ENCODE data around the gene RIMBP2. TPM values are rescaled to one million over a fixed set of nuclear protein-coding genes. Genes with fewer than 3 reads are reported as not detected.

RIMBP2 gene
- total and polyA plus RNA-seq, 2 donors = 0.47 to 0.78 TPM

DNA sequence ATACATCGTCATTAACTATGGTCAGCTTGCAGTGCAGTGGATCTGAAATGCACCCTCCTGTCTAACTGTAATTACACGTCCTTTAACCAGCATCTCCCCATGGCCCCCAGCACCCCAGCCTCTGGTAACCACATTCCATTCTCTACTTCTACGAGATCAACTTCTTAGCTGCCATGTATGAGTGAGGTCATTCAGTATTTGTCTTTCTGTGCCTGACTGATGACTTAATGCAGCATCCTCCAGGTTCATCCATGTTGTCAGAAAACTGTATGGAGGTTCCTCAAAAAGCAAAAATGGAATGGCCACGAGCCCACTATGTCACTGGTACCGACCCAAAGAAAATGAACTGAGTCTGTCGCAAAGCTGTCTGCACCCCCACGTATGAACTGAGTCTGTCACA lies 107.3 kb downstream of the RIMBP2 start:
- Histone ChIP-seq H3K4me1 (ENCODE audit: control insufficient read depth in 2 of 2, insufficient read depth in 2 of 2, low read length in 2 of 2) (no peaks in the 10 kb centered on the region), H3K27me3 (ENCODE audit: control insufficient read depth in 2 of 2, insufficient read depth in 1 of 2, low read length in 1 of 2) (no peaks in the 10 kb centered on the region), H3K27ac (ENCODE audit: low read depth in 1 of 2, low read length in 1 of 2) (no peak overlapping the region), H3K9me3 (ENCODE audit: control insufficient read depth in 2 of 2, insufficient read depth in 1 of 2, low read length in 1 of 2) (no peaks in the 10 kb centered on the region), H3K4me3 (ENCODE audit: low read length in 2 of 2) (no peak overlapping the region), H3K36me3 (ENCODE audit: control insufficient read depth in 2 of 2, insufficient read depth in 2 of 2, low read length in 1 of 2) (no peaks in the 10 kb centered on the region)
- DNase-seq (ENCODE audit: low read depth in 6 of 9, low spot score in 9 of 9) = no peak
- 88% methylated on average over 7 of the region's 7 CpGs for WGBS

DNA sequence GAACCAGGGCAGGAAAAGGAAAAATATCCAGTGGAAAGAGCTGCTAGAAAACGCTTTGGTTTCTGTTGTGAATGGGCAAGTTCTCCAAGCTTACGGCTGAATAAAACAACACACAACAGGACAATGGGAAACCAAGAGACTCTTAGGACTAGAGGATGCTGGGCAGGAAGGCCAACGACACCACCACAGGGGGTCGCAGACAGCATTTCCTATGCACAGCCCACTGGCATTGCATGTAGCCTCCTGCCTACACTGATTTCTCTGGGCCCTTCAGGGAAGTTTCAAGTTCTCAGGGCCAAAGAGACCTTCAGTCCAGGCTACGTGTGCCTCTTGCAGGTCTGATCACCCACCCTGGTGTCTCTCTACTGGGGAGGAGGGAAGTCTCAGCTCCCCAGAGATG lies 108.0 kb downstream of the RIMBP2 start:
- no peak overlapping the region for H3K27ac ChIP-seq (ENCODE audit: low read depth in 1 of 2, low read length in 1 of 2)
- DNase-seq (ENCODE audit: low read depth in 6 of 9, low spot score in 9 of 9) = no peak
- 71% methylated on average over 5 of the region's 5 CpGs for WGBS
- no peaks in the 10 kb centered on the region for H3K36me3 ChIP-seq (ENCODE audit: control insufficient read depth in 2 of 2, insufficient read depth in 2 of 2, low read length in 1 of 2)
- no peaks in the 10 kb centered on the region for H3K4me1 ChIP-seq (ENCODE audit: control insufficient read depth in 2 of 2, insufficient read depth in 2 of 2, low read length in 2 of 2)
- no peaks in the 10 kb centered on the region for H3K9me3 ChIP-seq (ENCODE audit: control insufficient read depth in 2 of 2, insufficient read depth in 1 of 2, low read length in 1 of 2)
- H3K27me3 ChIP-seq (ENCODE audit: control insufficient read depth in 2 of 2, insufficient read depth in 1 of 2, low read length in 1 of 2) = no peaks in the 10 kb centered on the region
- no peak overlapping the region for H3K4me3 ChIP-seq (ENCODE audit: low read length in 2 of 2)

DNA sequence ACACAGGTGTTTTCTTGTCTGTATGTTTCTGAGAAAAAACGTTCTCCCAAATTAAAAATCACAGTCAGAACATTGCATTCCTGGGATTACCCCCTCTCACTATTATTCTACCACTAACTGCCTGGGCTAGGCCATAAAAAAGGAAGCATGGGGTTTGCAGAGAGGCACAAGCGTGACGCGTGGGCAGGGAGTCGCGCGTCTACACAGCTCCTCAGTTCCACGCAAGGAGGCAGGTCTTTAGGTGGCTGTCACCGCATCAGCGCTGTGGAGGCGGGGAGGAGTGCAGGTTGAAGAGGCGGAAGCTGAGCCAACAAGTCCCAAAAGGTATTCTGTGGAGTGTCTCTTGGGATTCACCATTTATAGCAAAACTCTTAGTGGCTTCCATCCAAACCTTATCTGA lies 109.9 kb downstream of the RIMBP2 start:
- H3K27ac ChIP-seq (ENCODE audit: low read depth in 1 of 2, low read length in 1 of 2) = no peak overlapping the region
- no peaks in the 10 kb centered on the region for H3K27me3 ChIP-seq (ENCODE audit: control insufficient read depth in 2 of 2, insufficient read depth in 1 of 2, low read length in 1 of 2)
- no peaks in the 10 kb centered on the region for H3K9me3 ChIP-seq (ENCODE audit: control insufficient read depth in 2 of 2, insufficient read depth in 1 of 2, low read length in 1 of 2)
- no peaks in the 10 kb centered on the region for H3K36me3 ChIP-seq (ENCODE audit: control insufficient read depth in 2 of 2, insufficient read depth in 2 of 2, low read length in 1 of 2)
- H3K4me1 ChIP-seq (ENCODE audit: control insufficient read depth in 2 of 2, insufficient read depth in 2 of 2, low read length in 2 of 2) = no peaks in the 10 kb centered on the region
- WGBS = 90% methylated on average over 12 of the region's 12 CpGs
- no peak overlapping the region for H3K4me3 ChIP-seq (ENCODE audit: low read length in 2 of 2)
- DNase-seq (ENCODE audit: low read depth in 6 of 9, low spot score in 9 of 9) = no peak

DNA sequence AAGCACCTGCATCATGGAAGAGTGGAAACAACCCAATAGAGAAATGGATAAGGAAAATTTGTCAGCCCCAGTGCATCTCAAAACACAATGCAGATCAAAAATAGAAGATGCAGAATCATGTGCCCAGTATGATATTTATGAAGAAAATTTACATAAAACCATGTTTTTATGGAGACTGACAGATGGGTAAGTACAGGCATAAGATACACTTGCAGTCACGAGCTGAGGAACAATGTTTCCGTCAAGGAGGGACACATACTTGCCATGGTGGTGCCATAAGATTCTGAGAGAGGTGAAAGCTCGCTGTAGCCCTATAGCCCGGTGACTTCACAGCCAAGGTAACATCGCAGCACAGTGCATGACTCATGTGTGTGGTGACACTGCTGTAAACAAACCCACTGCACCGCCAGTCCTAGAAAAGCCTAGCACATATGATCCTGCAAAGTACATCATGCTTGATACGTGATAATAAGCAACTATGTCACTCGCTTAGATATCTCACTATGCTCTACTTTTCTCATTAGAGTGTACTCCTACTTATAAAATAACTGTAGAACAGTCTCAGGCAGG lies 112.6 kb downstream of the RIMBP2 start:
- Histone ChIP-seq H3K4me1 (ENCODE audit: control insufficient read depth in 2 of 2, insufficient read depth in 2 of 2, low read length in 2 of 2) (no peaks in the 10 kb centered on the region), H3K4me3 (ENCODE audit: low read length in 2 of 2) (no peak overlapping the region), H3K36me3 (ENCODE audit: control insufficient read depth in 2 of 2, insufficient read depth in 2 of 2, low read length in 1 of 2) (no peaks in the 10 kb centered on the region), H3K27me3 (ENCODE audit: control insufficient read depth in 2 of 2, insufficient read depth in 1 of 2, low read length in 1 of 2) (no peaks in the 10 kb centered on the region), H3K9me3 (ENCODE audit: control insufficient read depth in 2 of 2, insufficient read depth in 1 of 2, low read length in 1 of 2) (no peaks in the 10 kb centered on the region), H3K27ac (ENCODE audit: low read depth in 1 of 2, low read length in 1 of 2) (no peak overlapping the region)
- no peak for DNase-seq (ENCODE audit: low read depth in 6 of 9, low spot score in 9 of 9)
- WGBS = 90% methylated on average over 8 of the region's 8 CpGs

DNA sequence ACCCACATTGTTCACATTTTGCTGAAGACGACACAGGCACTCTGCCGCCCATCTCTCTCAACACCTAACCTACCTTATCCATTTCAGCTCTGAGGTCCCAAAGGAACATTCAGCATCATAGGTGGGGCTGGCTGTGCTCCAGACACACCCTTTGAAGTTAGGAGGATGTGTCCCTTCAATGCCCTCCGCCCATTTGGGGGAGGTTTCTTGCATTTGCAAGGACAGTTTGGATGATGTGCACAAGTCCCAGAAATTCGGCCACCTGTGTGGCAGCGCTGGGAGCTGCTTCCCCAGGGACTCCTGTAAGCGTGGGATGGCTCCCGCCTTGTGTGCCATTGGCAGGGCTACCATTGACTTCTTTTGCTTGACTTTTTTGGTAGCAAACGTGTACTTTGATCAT lies 113.8 kb downstream of the RIMBP2 start:
- DNase-seq (ENCODE audit: low read depth in 6 of 9, low spot score in 9 of 9) = no peak
- Histone ChIP-seq H3K4me1 (ENCODE audit: control insufficient read depth in 2 of 2, insufficient read depth in 2 of 2, low read length in 2 of 2) (no peaks in the 10 kb centered on the region), H3K36me3 (ENCODE audit: control insufficient read depth in 2 of 2, insufficient read depth in 2 of 2, low read length in 1 of 2) (no peaks in the 10 kb centered on the region), H3K27ac (ENCODE audit: low read depth in 1 of 2, low read length in 1 of 2) (no peak overlapping the region), H3K4me3 (ENCODE audit: low read length in 2 of 2) (no peak overlapping the region), H3K27me3 (ENCODE audit: control insufficient read depth in 2 of 2, insufficient read depth in 1 of 2, low read length in 1 of 2) (no peaks in the 10 kb centered on the region), H3K9me3 (ENCODE audit: control insufficient read depth in 2 of 2, insufficient read depth in 1 of 2, low read length in 1 of 2) (no peaks in the 10 kb centered on the region)
- 94% methylated on average over 8 of the region's 8 CpGs for WGBS

DNA sequence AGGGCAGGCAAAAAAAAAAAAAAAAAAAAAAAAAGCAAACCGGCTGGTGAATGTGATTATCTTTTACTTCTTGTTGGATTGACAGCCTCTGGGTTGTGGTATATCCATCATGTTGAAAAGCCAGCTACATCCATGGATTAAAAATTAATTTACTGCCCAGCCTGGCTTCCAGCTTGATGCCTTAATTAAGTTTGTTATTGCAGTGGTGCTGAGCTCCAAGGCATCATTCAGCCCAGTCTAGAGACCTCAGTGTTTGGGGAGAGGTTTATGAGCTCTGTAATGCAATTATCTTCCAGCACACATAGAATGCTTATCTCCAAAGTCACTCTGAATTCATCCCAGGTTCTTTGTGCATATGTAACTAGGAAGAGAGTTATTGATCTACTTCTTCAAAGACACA lies 114.8 kb downstream of the RIMBP2 start:
- no peaks in the 10 kb centered on the region for H3K9me3 ChIP-seq (ENCODE audit: control insufficient read depth in 2 of 2, insufficient read depth in 1 of 2, low read length in 1 of 2)
- no peaks in the 10 kb centered on the region for H3K27me3 ChIP-seq (ENCODE audit: control insufficient read depth in 2 of 2, insufficient read depth in 1 of 2, low read length in 1 of 2)
- H3K27ac ChIP-seq (ENCODE audit: low read depth in 1 of 2, low read length in 1 of 2) = no peak overlapping the region
- 88% methylated on average over 1 of the region's 1 CpG for WGBS
- DNase-seq (ENCODE audit: low read depth in 6 of 9, low spot score in 9 of 9) = no peak
- no peaks in the 10 kb centered on the region for H3K36me3 ChIP-seq (ENCODE audit: control insufficient read depth in 2 of 2, insufficient read depth in 2 of 2, low read length in 1 of 2)
- H3K4me3 ChIP-seq (ENCODE audit: low read length in 2 of 2) = no peak overlapping the region
- no peaks in the 10 kb centered on the region for H3K4me1 ChIP-seq (ENCODE audit: control insufficient read depth in 2 of 2, insufficient read depth in 2 of 2, low read length in 2 of 2)

DNA sequence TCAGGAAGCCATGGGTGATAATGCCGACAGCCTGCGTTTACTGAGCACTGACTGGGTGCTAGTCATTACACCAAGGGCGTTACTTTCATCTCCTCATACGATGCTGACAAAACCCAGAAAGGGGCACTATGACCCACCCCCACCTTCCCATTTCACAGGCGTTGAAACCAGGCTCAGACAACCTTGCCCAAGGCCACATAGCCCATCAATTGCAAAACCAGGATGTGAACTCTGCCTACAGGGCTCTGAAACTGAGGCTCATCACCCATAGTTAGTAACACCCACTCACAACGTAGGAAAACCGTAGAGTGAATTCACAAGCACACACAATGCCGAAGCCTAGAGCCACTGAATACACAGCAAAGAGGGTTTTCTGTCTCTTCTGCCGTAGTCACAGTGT lies 119.9 kb downstream of the RIMBP2 start:
- no peak overlapping the region for H3K27ac ChIP-seq (ENCODE audit: low read depth in 1 of 2, low read length in 1 of 2)
- no peaks in the 10 kb centered on the region for H3K36me3 ChIP-seq (ENCODE audit: control insufficient read depth in 2 of 2, insufficient read depth in 2 of 2, low read length in 1 of 2)
- DNase-seq (ENCODE audit: low read depth in 6 of 9, low spot score in 9 of 9) = no peak
- H3K4me1 ChIP-seq (ENCODE audit: control insufficient read depth in 2 of 2, insufficient read depth in 2 of 2, low read length in 2 of 2) = no peaks in the 10 kb centered on the region
- H3K27me3 ChIP-seq (ENCODE audit: control insufficient read depth in 2 of 2, insufficient read depth in 1 of 2, low read length in 1 of 2) = no peaks in the 10 kb centered on the region
- 79% methylated on average over 9 of the region's 9 CpGs for WGBS
- no peaks in the 10 kb centered on the region for H3K9me3 ChIP-seq (ENCODE audit: control insufficient read depth in 2 of 2, insufficient read depth in 1 of 2, low read length in 1 of 2)
- no peak overlapping the region for H3K4me3 ChIP-seq (ENCODE audit: low read length in 2 of 2)

DNA sequence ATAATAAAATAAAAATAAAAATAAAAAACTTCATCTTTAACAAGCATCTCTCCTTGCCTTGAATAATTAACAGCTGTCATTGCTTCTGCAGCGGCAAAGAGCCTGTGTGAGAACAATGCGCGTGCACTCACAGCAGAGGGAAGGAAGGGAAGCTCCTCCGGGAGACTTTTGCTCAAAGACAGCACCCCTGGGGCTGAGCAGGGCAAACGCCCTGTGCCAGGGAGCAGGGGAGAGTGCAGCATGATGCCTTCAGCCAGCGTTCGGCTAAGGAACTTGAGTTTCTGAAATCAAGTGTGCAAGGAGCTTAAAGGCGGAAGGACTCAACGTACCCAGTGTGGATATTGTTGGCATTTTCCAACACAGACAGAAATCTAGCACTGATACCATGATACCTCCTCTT lies 120.5 kb downstream of the RIMBP2 start:
- Histone ChIP-seq H3K36me3 (ENCODE audit: control insufficient read depth in 2 of 2, insufficient read depth in 2 of 2, low read length in 1 of 2) (no peaks in the 10 kb centered on the region), H3K27me3 (ENCODE audit: control insufficient read depth in 2 of 2, insufficient read depth in 1 of 2, low read length in 1 of 2) (no peaks in the 10 kb centered on the region), H3K4me1 (ENCODE audit: control insufficient read depth in 2 of 2, insufficient read depth in 2 of 2, low read length in 2 of 2) (peaks cover 0 to under 1% of the 10 kb centered on the region in 2 donors), H3K27ac (ENCODE audit: low read depth in 1 of 2, low read length in 1 of 2) (no peak overlapping the region), H3K9me3 (ENCODE audit: control insufficient read depth in 2 of 2, insufficient read depth in 1 of 2, low read length in 1 of 2) (no peaks in the 10 kb centered on the region), H3K4me3 (ENCODE audit: low read length in 2 of 2) (no peak overlapping the region)
- DNase-seq (ENCODE audit: low read depth in 6 of 9, low spot score in 9 of 9) = no peak
- 94% methylated on average over 9 of the region's 9 CpGs for WGBS

DNA sequence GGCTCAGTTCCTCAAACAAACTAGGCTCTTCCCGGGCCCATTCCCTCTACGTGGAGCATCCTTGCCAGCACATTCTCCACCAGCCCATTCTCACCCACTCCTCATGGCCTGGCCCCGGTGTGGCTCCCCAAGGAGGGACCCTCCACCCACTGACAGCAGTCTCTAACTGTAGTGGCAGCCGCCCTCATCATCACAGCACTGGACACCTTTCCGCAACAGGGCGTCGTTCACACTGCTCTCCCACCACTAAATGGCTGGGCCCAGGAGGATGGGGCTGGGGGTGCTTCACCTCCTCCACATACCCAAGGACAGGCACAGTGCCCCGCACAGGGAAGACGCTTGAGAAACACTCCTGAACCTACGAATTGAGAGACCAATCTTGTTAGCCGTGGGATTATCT lies 123.0 kb downstream of the RIMBP2 start:
- WGBS = 84% methylated on average over 11 of the region's 11 CpGs
- DNase-seq (ENCODE audit: low read depth in 6 of 9, low spot score in 9 of 9) = no peak

DNA sequence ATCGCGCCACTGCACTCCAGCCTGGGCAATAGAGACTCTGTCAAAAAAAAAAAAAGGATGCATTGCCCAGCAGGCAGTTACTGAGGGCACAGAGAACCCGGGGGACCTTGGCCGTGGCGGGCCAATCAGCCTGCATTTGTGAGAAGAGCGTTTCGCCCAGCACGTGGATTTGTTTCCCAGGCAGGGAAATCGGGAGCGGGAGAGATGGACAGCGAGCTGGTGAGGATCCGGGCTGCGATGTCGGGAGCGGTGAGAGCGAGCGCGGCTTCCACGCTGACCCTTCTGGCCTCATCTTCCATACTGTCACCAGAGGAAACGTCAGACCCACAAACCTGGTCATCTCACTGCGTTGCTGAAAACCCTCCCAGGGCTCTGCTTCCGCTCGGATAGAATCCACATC lies 123.5 kb downstream of the RIMBP2 start:
- no peak for DNase-seq (ENCODE audit: low read depth in 6 of 9, low spot score in 9 of 9)
- WGBS = 96% methylated on average over 23 of the region's 23 CpGs

More for the DNA sequence above, 123.0 kb downstream of the RIMBP2 start:
- Histone ChIP-seq H3K36me3 (ENCODE audit: control insufficient read depth in 2 of 2, insufficient read depth in 2 of 2, low read length in 1 of 2) (no peaks in the 10 kb centered on the region), H3K27ac (ENCODE audit: low read depth in 1 of 2, low read length in 1 of 2) (no peak overlapping the region), H3K4me3 (ENCODE audit: low read length in 2 of 2) (no peak overlapping the region), H3K9me3 (ENCODE audit: control insufficient read depth in 2 of 2, insufficient read depth in 1 of 2, low read length in 1 of 2) (no peaks in the 10 kb centered on the region), H3K4me1 (ENCODE audit: control insufficient read depth in 2 of 2, insufficient read depth in 2 of 2, low read length in 2 of 2) (peaks cover 0 to 15% of the 10 kb centered on the region in 2 donors), H3K27me3 (ENCODE audit: control insufficient read depth in 2 of 2, insufficient read depth in 1 of 2, low read length in 1 of 2) (no peaks in the 10 kb centered on the region)

More for the DNA sequence above, 123.5 kb downstream of the RIMBP2 start:
- Histone ChIP-seq H3K4me3 (ENCODE audit: low read length in 2 of 2) (no peak overlapping the region), H3K36me3 (ENCODE audit: control insufficient read depth in 2 of 2, insufficient read depth in 2 of 2, low read length in 1 of 2) (no peaks in the 10 kb centered on the region), H3K27me3 (ENCODE audit: control insufficient read depth in 2 of 2, insufficient read depth in 1 of 2, low read length in 1 of 2) (no peaks in the 10 kb centered on the region), H3K27ac (ENCODE audit: low read depth in 1 of 2, low read length in 1 of 2) (no peak overlapping the region), H3K4me1 (ENCODE audit: control insufficient read depth in 2 of 2, insufficient read depth in 2 of 2, low read length in 2 of 2) (peaks cover 0 to 15% of the 10 kb centered on the region in 2 donors), H3K9me3 (ENCODE audit: control insufficient read depth in 2 of 2, insufficient read depth in 1 of 2, low read length in 1 of 2) (no peaks in the 10 kb centered on the region)

All from thymus (tissue), 11 donors.